OCI-LY1 (cell line): ENCODE data around the gene MSI1.
A peak's percentile ranks its signal among the peaks of the same experiment; 100 is the strongest.

Source experiments
- H2AFZ ChIP-seq: fragments of 200-600 bp; sonication (generic), shearing (Covaris generic); 2 replicates; pipeline ENCODE4 v1.6.0; 2014; ENCODE audit warnings: antibody characterized with exemption, mild to moderate bottlenecking, low read length
- H3F3A ChIP-seq: fragments of 200-600 bp; sonication (generic), shearing (Covaris generic); 2 replicates; pipeline ENCODE4 v1.6.0; 2014; ENCODE audit warnings: mild to moderate bottlenecking, antibody characterized with exemption, low read length, moderate library complexity; ENCODE audit not compliant: insufficient read depth
- H3K27ac ChIP-seq: fragments of 200-600 bp; sonication (generic); 2 replicates; pipeline ENCODE4 v1.5.1; 2014; ENCODE audit warnings: low read length, mixed run types, mild to moderate bottlenecking, low read depth; ENCODE audit not compliant: poor library complexity, severe bottlenecking
- H3K27me3 ChIP-seq: fragments of 200-600 bp; sonication (generic); 2 replicates; pipeline ENCODE4 v1.6.0; 2014; ENCODE audit warnings: antibody characterized with exemption, mild to moderate bottlenecking, low read length, moderate library complexity; ENCODE audit not compliant: insufficient read depth
- H3K36me3 ChIP-seq: fragments of 200-600 bp; sonication (generic); 2 replicates; pipeline ENCODE4 v1.6.1; 2014; ENCODE audit warnings: mild to moderate bottlenecking, antibody characterized with exemption, low read length, moderate library complexity, mixed read lengths; ENCODE audit not compliant: insufficient read depth
- H3K4me1 ChIP-seq: fragments of 200-600 bp; sonication (generic); 2 replicates; pipeline ENCODE4 v1.5.1; 2014; ENCODE audit warnings: mild to moderate bottlenecking, low read length, moderate library complexity; ENCODE audit not compliant: insufficient read depth, severe bottlenecking
- H3K4me2 ChIP-seq: fragments of 200-600 bp; sonication (generic), shearing (Covaris generic); 2 replicates; pipeline ENCODE4 v1.6.1; 2014; ENCODE audit warnings: low read length
- H3K4me3 ChIP-seq: fragments of 200-600 bp; sonication (generic); 2 replicates; pipeline ENCODE4 v1.5.1; 2014; ENCODE audit warnings: low read length, low read depth, mild to moderate bottlenecking, mixed read lengths; ENCODE audit not compliant: poor library complexity, severe bottlenecking
- H3K79me2 ChIP-seq: fragments of 200-600 bp; shearing (Covaris generic); 2 replicates; pipeline ENCODE4 v1.6.1; 2016; ENCODE audit warnings: mixed run types, low read length, mixed read lengths; ENCODE audit not compliant: insufficient read depth
- H3K9ac ChIP-seq: fragments of 200-600 bp; sonication (generic), shearing (Covaris generic); 2 replicates; pipeline ENCODE4 v1.6.1; 2014; ENCODE audit warnings: mild to moderate bottlenecking, low read length, mixed read lengths
- H3K9me2 ChIP-seq: fragments of 200-600 bp; sonication (generic), shearing (Covaris generic); 2 replicates; pipeline ENCODE4 v1.6.1; 2014; ENCODE audit warnings: low read depth, mild to moderate bottlenecking, low read length, mixed read lengths
- H3K9me3 ChIP-seq: fragments of 200-600 bp; shearing (Covaris generic); 2 replicates; pipeline ENCODE4 v1.6.1; 2014; ENCODE audit warnings: low read length, mixed read lengths
- H4K20me1 ChIP-seq: fragments of 200-600 bp; sonication (generic), shearing (Covaris generic); 2 replicates; pipeline ENCODE4 v1.6.0; 2016; ENCODE audit warnings: mild to moderate bottlenecking, low read length; ENCODE audit not compliant: insufficient read depth
- EZH2 ChIP-seq: fragments of 200-600 bp; sonication (generic), shearing (Covaris generic); IDR thresholded peaks from 2 replicates; pipeline ENCODE4 v1.8.0; 2017; ENCODE audit warnings: borderline replicate concordance, mixed run types, mild to moderate bottlenecking, antibody characterized with exemption, low read length, moderate library complexity, mixed read lengths
- TF ChIP-seq, protein P1 (sequence below): fragments of 200-600 bp; sonication (generic), shearing (Covaris generic); IDR thresholded peaks from 2 replicates; pipeline ENCODE4 v1.5.1; 2017; ENCODE audit warnings: mild to moderate bottlenecking, antibody characterized with exemption, low read length, moderate library complexity, mixed read lengths

MSI1 gene

DNA sequence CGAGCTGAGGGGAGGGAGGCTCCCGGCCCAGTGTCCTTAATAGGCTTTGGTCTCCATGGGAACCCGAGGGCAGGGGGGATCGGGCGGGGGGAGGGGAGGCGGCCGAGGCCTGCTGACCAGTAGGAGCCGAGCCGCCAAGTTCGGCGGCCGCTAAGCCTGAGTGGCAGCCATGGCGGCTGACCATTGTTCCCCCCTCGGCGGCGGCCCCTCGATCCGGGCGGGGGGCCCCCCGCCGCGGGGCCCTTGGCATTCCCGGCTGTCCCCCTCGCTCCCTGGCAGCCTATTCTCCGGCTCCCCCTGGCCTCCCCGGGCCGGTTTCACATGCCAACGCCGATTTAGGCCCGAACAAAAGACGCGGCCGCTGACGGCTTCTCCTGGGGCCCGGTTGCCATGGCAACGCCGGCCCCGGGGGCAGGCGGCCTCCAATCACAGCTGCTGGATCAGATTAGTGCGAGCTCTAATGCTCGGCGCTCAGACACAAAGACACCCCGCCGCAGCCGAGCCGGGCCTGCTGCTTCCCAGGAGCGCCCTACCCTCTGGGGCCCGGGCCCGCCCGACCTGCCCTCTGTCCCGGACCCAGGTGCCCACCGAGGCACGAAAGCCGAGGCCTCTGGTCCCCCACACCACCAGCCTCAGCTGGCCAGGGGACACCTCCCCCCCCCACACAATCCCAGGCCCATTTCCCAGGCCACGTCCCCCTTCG is 7.3 kb downstream of the MSI1 start:
- no peak overlapping the region for H3K4me2 ChIP-seq
- H3K27ac ChIP-seq, result no peak overlapping the region
- no peaks in the 10 kb centered on the region for H3K9me3 ChIP-seq
- no peaks in the 10 kb centered on the region for H3K9me2 ChIP-seq
- no peaks in the 10 kb centered on the region for H4K20me1 ChIP-seq
- H3K4me3 ChIP-seq, result no peak overlapping the region
- H3F3A ChIP-seq, result no peaks in the 10 kb centered on the region
- TF ChIP-seq, protein P1, sequence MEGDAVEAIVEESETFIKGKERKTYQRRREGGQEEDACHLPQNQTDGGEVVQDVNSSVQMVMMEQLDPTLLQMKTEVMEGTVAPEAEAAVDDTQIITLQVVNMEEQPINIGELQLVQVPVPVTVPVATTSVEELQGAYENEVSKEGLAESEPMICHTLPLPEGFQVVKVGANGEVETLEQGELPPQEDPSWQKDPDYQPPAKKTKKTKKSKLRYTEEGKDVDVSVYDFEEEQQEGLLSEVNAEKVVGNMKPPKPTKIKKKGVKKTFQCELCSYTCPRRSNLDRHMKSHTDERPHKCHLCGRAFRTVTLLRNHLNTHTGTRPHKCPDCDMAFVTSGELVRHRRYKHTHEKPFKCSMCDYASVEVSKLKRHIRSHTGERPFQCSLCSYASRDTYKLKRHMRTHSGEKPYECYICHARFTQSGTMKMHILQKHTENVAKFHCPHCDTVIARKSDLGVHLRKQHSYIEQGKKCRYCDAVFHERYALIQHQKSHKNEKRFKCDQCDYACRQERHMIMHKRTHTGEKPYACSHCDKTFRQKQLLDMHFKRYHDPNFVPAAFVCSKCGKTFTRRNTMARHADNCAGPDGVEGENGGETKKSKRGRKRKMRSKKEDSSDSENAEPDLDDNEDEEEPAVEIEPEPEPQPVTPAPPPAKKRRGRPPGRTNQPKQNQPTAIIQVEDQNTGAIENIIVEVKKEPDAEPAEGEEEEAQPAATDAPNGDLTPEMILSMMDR, result no peak
- TF ChIP-seq EZH2, result no peak
- no peaks in the 10 kb centered on the region for H3K79me2 ChIP-seq
- H2AFZ ChIP-seq, result no peak overlapping the region
- no peak overlapping the region for H3K9ac ChIP-seq
- H3K36me3 ChIP-seq, result no peaks in the 10 kb centered on the region
- peaks cover 10% of the 10 kb centered on the region; the same call in 1 of the 2 replicates for H3K27me3 ChIP-seq
- H3K4me1 ChIP-seq, result no peaks in the 10 kb centered on the region

DNA sequence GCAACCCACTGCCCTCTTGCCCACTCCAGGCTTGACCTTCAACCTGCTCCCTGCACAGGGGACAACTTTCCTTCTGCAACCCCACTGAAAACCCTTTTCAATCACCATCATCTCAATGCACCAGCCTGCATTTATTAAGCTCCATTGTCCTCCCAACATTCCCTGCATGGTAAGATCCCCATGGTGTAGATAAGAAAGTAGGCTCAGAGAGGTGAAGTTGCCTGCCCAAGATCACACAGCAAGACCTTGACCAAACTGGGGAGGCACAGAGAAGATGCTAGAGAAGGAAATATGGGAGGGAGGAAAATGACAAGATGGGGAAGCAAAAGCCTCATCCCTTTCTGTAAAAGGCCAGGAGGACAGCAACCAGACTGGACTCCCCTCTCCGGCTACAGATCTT is 9.8 kb downstream of the MSI1 start:
- Histone ChIP-seq H3F3A (no peaks in the 10 kb centered on the region), H3K79me2 (no peaks in the 10 kb centered on the region), H3K4me3 (no peak overlapping the region), H3K9me3 (no peaks in the 10 kb centered on the region), H3K36me3 (no peaks in the 10 kb centered on the region), H3K9ac (no peak overlapping the region), H4K20me1 (no peaks in the 10 kb centered on the region), H3K27me3 (peaks cover 7% of the 10 kb centered on the region; the same call in 1 of the 2 replicates), H3K4me2 (no peak overlapping the region), H3K9me2 (no peaks in the 10 kb centered on the region), H2AFZ (no peak overlapping the region), H3K27ac (no peak overlapping the region), H3K4me1 (no peaks in the 10 kb centered on the region)
- TF ChIP-seq, protein P1, result no peak
- TF ChIP-seq EZH2, result no peak

DNA sequence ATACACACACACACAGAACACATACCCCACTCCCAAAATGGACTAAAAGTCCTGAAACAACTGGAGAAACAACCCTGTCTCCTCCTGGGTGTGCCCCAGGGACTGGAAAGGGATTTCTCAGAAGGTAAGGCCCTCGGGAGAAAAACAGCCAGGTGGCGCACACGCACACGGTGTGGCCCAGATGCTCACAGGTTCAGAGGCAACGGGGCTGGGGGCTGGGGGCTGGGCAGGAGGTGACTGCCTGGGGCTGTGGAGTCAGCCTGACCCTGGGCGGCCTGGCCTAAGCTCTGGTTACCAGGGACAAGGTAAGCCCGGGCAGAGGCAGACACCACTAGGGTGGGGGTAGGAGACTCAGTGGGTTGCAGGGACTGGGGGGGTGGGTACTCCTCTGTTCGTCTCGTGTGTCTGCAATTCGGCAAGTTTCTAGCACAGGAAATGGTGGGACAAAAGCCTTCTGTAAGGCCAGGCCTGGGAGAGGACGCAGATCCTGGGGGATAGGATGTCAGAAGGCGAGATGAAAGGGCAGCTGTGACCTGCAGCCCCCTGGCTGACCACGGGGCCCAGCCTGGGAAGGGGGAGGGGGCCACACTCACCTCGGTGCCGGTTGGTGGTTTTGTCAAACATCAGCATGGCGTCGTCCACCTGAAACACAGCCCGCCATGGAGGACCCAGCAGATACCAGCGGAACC is 10.4 kb downstream of the MSI1 start:
- H3K4me1 ChIP-seq, result no peaks in the 10 kb centered on the region
- peaks cover 7% of the 10 kb centered on the region; the same call in 1 of the 2 replicates for H3K27me3 ChIP-seq
- H3K9me3 ChIP-seq, result no peaks in the 10 kb centered on the region
- no peaks in the 10 kb centered on the region for H3K9me2 ChIP-seq
- H4K20me1 ChIP-seq, result no peaks in the 10 kb centered on the region
- H3K79me2 ChIP-seq, result no peaks in the 10 kb centered on the region
- no peak overlapping the region for H3K4me2 ChIP-seq
- TF ChIP-seq, protein P1, result peak; percentile 26; the same call in 1 of the 2 replicates
- no peak for TF ChIP-seq EZH2
- H3K4me3 ChIP-seq, result no peak overlapping the region
- no peak overlapping the region for H3K27ac ChIP-seq
- H3F3A ChIP-seq, result no peaks in the 10 kb centered on the region
- H2AFZ ChIP-seq, result no peak overlapping the region
- H3K36me3 ChIP-seq, result no peaks in the 10 kb centered on the region
- H3K9ac ChIP-seq, result no peak overlapping the region
